Ishikawa (cell line): ENCODE results near the gene TMEM94.

Experiments used
- CEBPB ChIP-seq: IDR thresholded peaks from 2 replicates; pipeline ENCODE4 v1.6.1; 2012
- CREB1 ChIP-seq: IDR thresholded peaks from 2 replicates; pipeline ENCODE4 v1.6.1; 2012; ENCODE audit warnings: low read depth
- EGR1 ChIP-seq: IDR thresholded peaks from 2 replicates; pipeline ENCODE4 v1.6.1; 2012
- EP300 ChIP-seq: IDR thresholded peaks from 2 replicates; pipeline ENCODE4 v1.6.1; 2012; ENCODE audit warnings: borderline replicate concordance
- FOXM1 ChIP-seq: IDR thresholded peaks from 2 replicates; pipeline ENCODE4 v1.6.1; 2012; ENCODE audit warnings: low read depth, borderline replicate concordance
- NFIC ChIP-seq: IDR thresholded peaks from 2 replicates; pipeline ENCODE4 v1.6.1; 2012
- RAD21 ChIP-seq: IDR thresholded peaks from 2 replicates; pipeline ENCODE4 v1.6.1; 2012; ENCODE audit warnings: low read depth
- TAF1 ChIP-seq: IDR thresholded peaks from 2 replicates; pipeline ENCODE4 v1.6.1; 2012; ENCODE audit warnings: low read depth, mild to moderate bottlenecking
- TCF12 ChIP-seq: IDR thresholded peaks from 2 replicates; pipeline ENCODE4 v1.6.1; 2012; ENCODE audit warnings: low read depth
- TEAD4 ChIP-seq: IDR thresholded peaks from 2 replicates; pipeline ENCODE4 v1.6.1; 2012
- YY1 ChIP-seq: IDR thresholded peaks from 2 replicates; pipeline ENCODE4 v1.6.1; 2012; ENCODE audit warnings: low read depth
- ZBTB7A ChIP-seq: IDR thresholded peaks from 2 replicates; pipeline ENCODE4 v1.6.1; 2012; ENCODE audit warnings: low read depth
- TF ChIP-seq, protein P1 (sequence below): IDR thresholded peaks from 2 replicates; pipeline ENCODE4 v1.6.1; 2012; ENCODE audit warnings: low read depth, mild to moderate bottlenecking
- TF ChIP-seq, protein P2 (sequence below): IDR thresholded peaks from 2 replicates; pipeline ENCODE4 v1.6.1; 2012
- TF ChIP-seq, protein P3 (sequence below): IDR thresholded peaks from 2 replicates; pipeline ENCODE4 v1.6.1; 2012

The TMEM94 gene

GRCh38 chr17:75493476-75494129 lies 37.2 kb downstream of the TMEM94 start:
- TF ChIP-seq YY1 (no peak), ZBTB7A (no peak), EP300 (no peak), FOXM1 (no peak), EGR1 (no peak), CEBPB (no peak), NFIC (no peak), CREB1 (no peak), TCF12 (no peak), RAD21 (no peak), TEAD4 (no peak), TAF1 (no peak)
- TF ChIP-seq, protein P1, sequence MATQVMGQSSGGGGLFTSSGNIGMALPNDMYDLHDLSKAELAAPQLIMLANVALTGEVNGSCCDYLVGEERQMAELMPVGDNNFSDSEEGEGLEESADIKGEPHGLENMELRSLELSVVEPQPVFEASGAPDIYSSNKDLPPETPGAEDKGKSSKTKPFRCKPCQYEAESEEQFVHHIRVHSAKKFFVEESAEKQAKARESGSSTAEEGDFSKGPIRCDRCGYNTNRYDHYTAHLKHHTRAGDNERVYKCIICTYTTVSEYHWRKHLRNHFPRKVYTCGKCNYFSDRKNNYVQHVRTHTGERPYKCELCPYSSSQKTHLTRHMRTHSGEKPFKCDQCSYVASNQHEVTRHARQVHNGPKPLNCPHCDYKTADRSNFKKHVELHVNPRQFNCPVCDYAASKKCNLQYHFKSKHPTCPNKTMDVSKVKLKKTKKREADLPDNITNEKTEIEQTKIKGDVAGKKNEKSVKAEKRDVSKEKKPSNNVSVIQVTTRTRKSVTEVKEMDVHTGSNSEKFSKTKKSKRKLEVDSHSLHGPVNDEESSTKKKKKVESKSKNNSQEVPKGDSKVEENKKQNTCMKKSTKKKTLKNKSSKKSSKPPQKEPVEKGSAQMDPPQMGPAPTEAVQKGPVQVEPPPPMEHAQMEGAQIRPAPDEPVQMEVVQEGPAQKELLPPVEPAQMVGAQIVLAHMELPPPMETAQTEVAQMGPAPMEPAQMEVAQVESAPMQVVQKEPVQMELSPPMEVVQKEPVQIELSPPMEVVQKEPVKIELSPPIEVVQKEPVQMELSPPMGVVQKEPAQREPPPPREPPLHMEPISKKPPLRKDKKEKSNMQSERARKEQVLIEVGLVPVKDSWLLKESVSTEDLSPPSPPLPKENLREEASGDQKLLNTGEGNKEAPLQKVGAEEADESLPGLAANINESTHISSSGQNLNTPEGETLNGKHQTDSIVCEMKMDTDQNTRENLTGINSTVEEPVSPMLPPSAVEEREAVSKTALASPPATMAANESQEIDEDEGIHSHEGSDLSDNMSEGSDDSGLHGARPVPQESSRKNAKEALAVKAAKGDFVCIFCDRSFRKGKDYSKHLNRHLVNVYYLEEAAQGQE: no peak
- TF ChIP-seq, protein P2, sequence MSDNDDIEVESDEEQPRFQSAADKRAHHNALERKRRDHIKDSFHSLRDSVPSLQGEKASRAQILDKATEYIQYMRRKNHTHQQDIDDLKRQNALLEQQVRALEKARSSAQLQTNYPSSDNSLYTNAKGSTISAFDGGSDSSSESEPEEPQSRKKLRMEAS: no peak
- TF ChIP-seq, protein P3, sequence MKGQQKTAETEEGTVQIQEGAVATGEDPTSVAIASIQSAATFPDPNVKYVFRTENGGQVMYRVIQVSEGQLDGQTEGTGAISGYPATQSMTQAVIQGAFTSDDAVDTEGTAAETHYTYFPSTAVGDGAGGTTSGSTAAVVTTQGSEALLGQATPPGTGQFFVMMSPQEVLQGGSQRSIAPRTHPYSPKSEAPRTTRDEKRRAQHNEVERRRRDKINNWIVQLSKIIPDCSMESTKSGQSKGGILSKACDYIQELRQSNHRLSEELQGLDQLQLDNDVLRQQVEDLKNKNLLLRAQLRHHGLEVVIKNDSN: no peak

DNA sequence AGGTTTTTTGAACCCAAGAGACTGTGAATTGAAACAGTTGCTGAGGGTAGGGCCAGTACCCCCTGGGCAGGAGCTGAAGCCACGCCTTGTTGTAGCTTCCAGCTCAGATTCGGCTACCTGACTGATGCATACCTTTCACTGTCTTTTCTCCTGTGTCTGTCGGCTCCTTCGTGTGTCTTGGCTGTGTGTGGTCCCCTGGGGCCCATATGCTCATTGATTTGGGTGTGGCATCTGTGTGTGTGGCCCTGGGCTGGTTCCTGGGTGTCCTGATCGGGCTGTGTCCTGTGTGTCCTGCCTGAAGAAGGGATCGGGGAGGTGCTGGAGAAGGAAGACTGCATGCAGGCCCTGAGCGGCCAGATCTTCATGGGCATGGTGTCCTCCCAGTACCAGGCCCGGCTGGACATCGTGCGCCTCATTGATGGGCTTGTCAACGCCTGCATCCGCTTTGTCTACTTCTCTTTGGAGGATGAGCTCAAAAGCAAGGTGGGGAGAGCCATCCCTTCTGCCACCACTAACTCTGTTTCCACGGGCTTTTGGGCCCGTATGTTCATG lies 38.0 kb downstream of the TMEM94 start:
- TF ChIP-seq ZBTB7A (no peak), TAF1 (no peak), CEBPB (no peak), TEAD4 (no peak), YY1 (no peak), RAD21 (no peak), CREB1 (no peak), FOXM1 (no peak), TCF12 (no peak), EGR1 (no peak), NFIC (no peak), EP300 (no peak)
- TF ChIP-seq, protein P2: no peak
- TF ChIP-seq, protein P1: no peak
- TF ChIP-seq, protein P3: no peak

- no peak for TF ChIP-seq EP300
- no peak for TF ChIP-seq TAF1
- TF ChIP-seq, protein P2: no peak
- TF ChIP-seq, protein P1: no peak
- TF ChIP-seq YY1: no peak
These were observed 39.6 kb downstream of the TMEM94 start for GRCh38 chr17:75496005-75496404.

DNA sequence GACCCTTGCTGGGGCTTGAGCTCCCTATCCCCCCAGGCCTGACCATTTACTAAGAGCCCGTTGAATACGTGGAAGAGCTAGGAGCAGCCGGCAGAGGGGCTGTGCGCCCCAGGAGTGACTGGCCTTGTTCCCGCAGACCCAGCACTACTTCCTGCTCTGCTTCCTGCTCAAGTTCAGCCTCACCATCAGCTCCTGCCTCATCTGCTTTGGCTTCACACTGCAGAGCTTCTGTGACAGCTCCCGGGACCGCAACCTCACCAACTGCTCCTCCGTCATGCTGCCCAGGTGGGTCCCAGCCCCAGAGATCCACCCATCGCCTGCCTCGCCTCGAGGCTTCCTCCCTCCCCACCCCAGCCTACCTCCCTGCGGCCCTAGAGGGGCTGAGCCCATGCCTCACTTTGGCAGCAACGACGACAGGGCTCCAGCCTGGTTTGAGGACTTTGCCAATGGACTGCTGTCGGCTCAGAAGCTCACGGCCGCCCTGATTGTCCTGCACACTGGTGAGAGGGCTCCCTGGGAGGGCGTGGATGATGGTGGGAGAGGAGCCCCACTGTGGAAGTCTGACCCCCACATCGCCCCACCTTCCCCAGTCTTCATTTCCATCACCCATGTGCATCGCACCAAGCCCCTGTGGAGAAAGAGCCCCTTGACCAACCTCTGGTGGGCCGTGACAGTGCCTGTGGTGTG lies 41.7 kb downstream of the TMEM94 start:
- no peak for TF ChIP-seq EP300
- TF ChIP-seq TCF12: no peak
- no peak for TF ChIP-seq CREB1
- TF ChIP-seq, protein P3: no peak
- TF ChIP-seq NFIC: no peak
- TF ChIP-seq TAF1: no peak
- no peak for TF ChIP-seq ZBTB7A
- TF ChIP-seq FOXM1: no peak
- no peak for TF ChIP-seq CEBPB
- TF ChIP-seq EGR1: no peak
- TF ChIP-seq, protein P2: no peak
